WTC11 (cell line): Measurements from ENCODE around the gene LGR6. TPM values are rescaled to one million over a fixed set of nuclear protein-coding genes. Genes with fewer than 3 reads are reported as not detected.

ENCODE experiments used
- ATAC-seq: fragments of 200-7000 bp; cut with Tn5 transposase; 2 replicates; pipeline ENCODE4 v1.10.0; 2021; ENCODE audit warnings: mild to moderate bottlenecking, moderate library complexity
- CTCF ChIA-PET: fragments of 300-600 bp; sonication (Branson Sonifier 250); formaldehyde crosslinking; loops from one replicate; lab custom pipeline; 2021; ENCODE audit warnings: antibody characterized with exemption; lab: Charles Lee
- POLR2A ChIA-PET: fragments of 350-600 bp; sonication (Branson Sonifier 250); formaldehyde crosslinking; loops from one replicate; lab custom pipeline; 2021; ENCODE audit warnings: antibody characterized with exemption; lab: Charles Lee
- DNase-seq: peaks from one replicate; pipeline ENCODE4 v3.0.0; 2021; ENCODE audit warnings: low spot score
- H3K27ac Mint-ChIP-seq: 2 replicates; pipeline ENCODE4 v1.8.0; 2021; ENCODE audit warnings: mixed read lengths
- H3K27me3 Mint-ChIP-seq: 2 replicates; pipeline ENCODE4 v1.8.0; 2021; ENCODE audit warnings: low read depth, mild to moderate bottlenecking, moderate library complexity, mixed read lengths
- H3K36me3 Mint-ChIP-seq: 2 replicates; pipeline ENCODE4 v1.8.0; 2021; ENCODE audit warnings: mixed read lengths
- H3K4me1 Mint-ChIP-seq: 2 replicates; pipeline ENCODE4 v1.8.0; 2022; ENCODE audit warnings: mixed read lengths
- H3K4me3 Mint-ChIP-seq: 2 replicates; pipeline ENCODE4 v1.8.0; 2021; ENCODE audit warnings: mild to moderate bottlenecking, moderate library complexity, mixed read lengths
- H3K9me3 Mint-ChIP-seq: 2 replicates; pipeline ENCODE4 v1.8.0; 2021; ENCODE audit warnings: mixed read lengths
- ATF1 ChIP-seq: sonication (generic); formaldehyde crosslinking; IDR thresholded peaks from 2 replicates; pipeline ENCODE4 v1.8.1; 2023; ENCODE audit warnings: mild to moderate bottlenecking, moderate library complexity, missing genetic modification reagents
- ATF3 ChIP-seq: sonication (generic); formaldehyde crosslinking; conservative IDR thresholded peaks from 2 replicates; pipeline ENCODE4 v1.8.1; 2022; ENCODE audit warnings: mild to moderate bottlenecking, missing genetic modification reagents
- CTCF ChIP-seq: fragments of 200-600 bp; IDR thresholded peaks from 2 replicates; pipeline ENCODE4 v1.8.0; 2022; ENCODE audit warnings: antibody characterized with exemption
- E2F4 ChIP-seq: sonication (generic); formaldehyde crosslinking; IDR thresholded peaks from 2 replicates; pipeline ENCODE4 v1.8.1; 2022; ENCODE audit warnings: low read depth, mild to moderate bottlenecking, moderate library complexity, missing genetic modification reagents, borderline replicate concordance
- FOXK1 ChIP-seq: sonication (generic); formaldehyde crosslinking; IDR thresholded peaks from 2 replicates; pipeline ENCODE4 v1.8.0; 2022; ENCODE audit warnings: mild to moderate bottlenecking, moderate library complexity, missing genetic modification reagents
- IRF1 ChIP-seq: sonication (generic); formaldehyde crosslinking; IDR thresholded peaks from 2 replicates; pipeline ENCODE4 v1.8.0; 2023; ENCODE audit warnings: missing genetic modification reagents
- JUN ChIP-seq: sonication (generic); formaldehyde crosslinking; IDR thresholded peaks from 2 replicates; pipeline ENCODE4 v1.8.0; 2023; ENCODE audit warnings: mild to moderate bottlenecking, missing genetic modification reagents
- KAT7 ChIP-seq: sonication (generic); formaldehyde crosslinking; IDR thresholded peaks from 2 replicates; pipeline ENCODE4 v1.8.1; 2023; ENCODE audit warnings: missing genetic modification reagents, mild to moderate bottlenecking, borderline replicate concordance
- NFATC4 ChIP-seq: fragments of 250-450 bp; sonication (Bioruptor Pico); IDR thresholded peaks from 2 replicates; pipeline ENCODE4 v1.9.0; 2021; ENCODE audit warnings: mild to moderate bottlenecking
- NFE2L1 ChIP-seq: sonication (generic); formaldehyde crosslinking; IDR thresholded peaks from 2 replicates; pipeline ENCODE4 v1.8.1; 2023; ENCODE audit warnings: missing genetic modification reagents
- PRDM15 ChIP-seq: sonication (generic); formaldehyde crosslinking; IDR thresholded peaks from 2 replicates; pipeline ENCODE4 v1.8.0; 2022; ENCODE audit warnings: missing genetic modification reagents
- RORB ChIP-seq: fragments of 250-450 bp; sonication (Bioruptor Pico); IDR thresholded peaks from 2 replicates; pipeline ENCODE4 v1.9.0; 2021; ENCODE audit warnings: mild to moderate bottlenecking
- ZBTB21 ChIP-seq: sonication (generic); formaldehyde crosslinking; IDR thresholded peaks from 2 replicates; pipeline ENCODE4 v1.8.1; 2023; ENCODE audit warnings: mild to moderate bottlenecking, missing genetic modification reagents, borderline replicate concordance
- ZNF425 ChIP-seq: fragments of 250-450 bp; sonication (Bioruptor Pico); conservative IDR thresholded peaks from 2 replicates; pipeline ENCODE4 v1.9.0; 2021; ENCODE audit warnings: mild to moderate bottlenecking
- ZSCAN18 ChIP-seq: fragments of 250-450 bp; sonication (Bioruptor Pico); IDR thresholded peaks from 2 replicates; pipeline ENCODE4 v2.1.2; 2022; ENCODE audit warnings: mild to moderate bottlenecking, moderate library complexity
- total RNA-seq: library from RNA; stranded (reverse); gene quantifications from 3 replicates; pipeline ENCODE4 v1.2.3, GENCODE V29; 2021

Gene LGR6
- total RNA-seq, 1 experiment from 2014 or later: 1.1 TPM

GRCh38 chr1:202280595-202280994 lies 87.0 kb downstream of the LGR6 start:
- H3K9me3 Mint-ChIP-seq: no peaks in the 10 kb centered on the region
- peaks cover 6% of the 10 kb centered on the region for H3K27me3 Mint-ChIP-seq
- no peaks in the 10 kb centered on the region for H3K36me3 Mint-ChIP-seq
- DNase-seq (no peak), ATAC-seq (no peak; the same call in 1 of the 2 replicates)
- no peak overlapping the region for H3K27ac Mint-ChIP-seq
- H3K4me3 Mint-ChIP-seq: no peak overlapping the region
- peaks cover 14% of the 10 kb centered on the region for H3K4me1 Mint-ChIP-seq
- no peak for TF ChIP-seq KAT7 (CRISPR knock-in tag)
- no peak for TF ChIP-seq ZBTB21
- TF ChIP-seq NFATC4 (CRISPR knock-in tag): no peak
- no peak for TF ChIP-seq JUN (CRISPR knock-in tag)
- TF ChIP-seq ZSCAN18: no peak
- no peak for TF ChIP-seq ATF3 (CRISPR knock-in tag)
- TF ChIP-seq E2F4 (CRISPR knock-in tag): no peak
- no peak for TF ChIP-seq IRF1
- no peak for TF ChIP-seq PRDM15
- no peak for TF ChIP-seq FOXK1
- TF ChIP-seq RORB (CRISPR knock-in tag): no peak
- TF ChIP-seq ATF1 (CRISPR knock-in tag): no peak
- TF ChIP-seq ZNF425 (CRISPR knock-in tag): no peak
- TF ChIP-seq CTCF: no peak
- no peak for TF ChIP-seq NFE2L1 (CRISPR knock-in tag)
- POLR2A ChIA-PET: no interaction called here
- CTCF ChIA-PET: interaction anchor here (0.8 to 1.6 kb wide), 2 partner anchors 35 to 92 kb away, joined by 4 to 7 read pairs; no protein-coding TSS in a partner anchor
